Measurements from ENCODE around the gene ADAT1.
A peak's percentile ranks its signal among the peaks of the same experiment; 100 is the strongest.

Gene ADAT1

GRCh38 chr16:75565640-75566039, 57.4 kb downstream of the ADAT1 start:
- H3K4me3 ChIP-seq (ENCODE audit: low read length in 2 of 2): peak overlapping the region; percentile 82 to 84
- no peak for DNase-seq (ENCODE audit: low spot score)
- H4K8ac ChIP-seq (ENCODE audit: low read depth, low read length): no peak overlapping the region
- H4K91ac ChIP-seq (ENCODE audit: low read depth, low read length, poor library complexity): no peak overlapping the region
- H3K4me1 ChIP-seq (ENCODE audit: control insufficient read depth in 2 of 2, insufficient read depth in 1 of 2, low read depth in 1 of 2, low read length in 2 of 2): peaks cover 9 to 11% of the 10 kb centered on the region in 2 donors
- no CpG with 5 or more reads among the region's 15 CpGs for WGBS, 2 donors (ENCODE audit: extremely low coverage in 2 of 2, insufficient read length in 2 of 2, insufficient replicate concordance in 1 of 2)
- no peak overlapping the region for H2BK120ac ChIP-seq (ENCODE audit: low read depth, low read length)
- no peak overlapping the region for H3K9ac ChIP-seq (ENCODE audit: low read depth, low read length, poor library complexity)
- H3K23ac ChIP-seq (ENCODE audit: low read depth, low read length, poor library complexity): no peak overlapping the region
- H3K14ac ChIP-seq (ENCODE audit: low read length): no peak overlapping the region
- H2AFZ ChIP-seq (ENCODE audit: low read length): peak overlapping the region; percentile 99
- no peak overlapping the region for H2AK5ac ChIP-seq (ENCODE audit: low read depth, low read length)
- H3K36me3 ChIP-seq (replicated peaks in 1 of 2; ENCODE audit: control insufficient read depth in 2 of 2, insufficient read depth in 2 of 2, low read length in 2 of 2): peaks cover 20 to 34% of the 10 kb centered on the region in 2 donors
- no peak overlapping the region for H3K4ac ChIP-seq (ENCODE audit: low read length)
- H3K79me1 ChIP-seq (ENCODE audit: low read depth, low read length): peaks cover 13% of the 10 kb centered on the region
- peak overlapping the region; percentile 78 for H3K18ac ChIP-seq (ENCODE audit: low read length)
- H3K9me3 ChIP-seq (replicated peaks in 1 of 2; ENCODE audit: control insufficient read depth in 2 of 2, insufficient read depth in 1 of 2, low read depth in 1 of 2, low read length in 2 of 2): no peaks in the 10 kb centered on the region
- peak overlapping the region; percentile 61 for H3K4me2 ChIP-seq (ENCODE audit: insufficient read depth, low read length, poor library complexity, severe bottlenecking)
- no peak overlapping the region for H2BK12ac ChIP-seq (ENCODE audit: low read length)
- no peaks in the 10 kb centered on the region for H3K27me3 ChIP-seq (ENCODE audit: control insufficient read depth in 3 of 3, insufficient read depth in 3 of 3, low read depth in 1 of 3, low read length in 3 of 3)
- no peak overlapping the region for H2BK5ac ChIP-seq (ENCODE audit: low read length)
- no peak overlapping the region for H2BK15ac ChIP-seq (ENCODE audit: low read length)
- H3K27ac ChIP-seq (replicated peaks; ENCODE audit: low read length): no peak overlapping the region

DNA sequence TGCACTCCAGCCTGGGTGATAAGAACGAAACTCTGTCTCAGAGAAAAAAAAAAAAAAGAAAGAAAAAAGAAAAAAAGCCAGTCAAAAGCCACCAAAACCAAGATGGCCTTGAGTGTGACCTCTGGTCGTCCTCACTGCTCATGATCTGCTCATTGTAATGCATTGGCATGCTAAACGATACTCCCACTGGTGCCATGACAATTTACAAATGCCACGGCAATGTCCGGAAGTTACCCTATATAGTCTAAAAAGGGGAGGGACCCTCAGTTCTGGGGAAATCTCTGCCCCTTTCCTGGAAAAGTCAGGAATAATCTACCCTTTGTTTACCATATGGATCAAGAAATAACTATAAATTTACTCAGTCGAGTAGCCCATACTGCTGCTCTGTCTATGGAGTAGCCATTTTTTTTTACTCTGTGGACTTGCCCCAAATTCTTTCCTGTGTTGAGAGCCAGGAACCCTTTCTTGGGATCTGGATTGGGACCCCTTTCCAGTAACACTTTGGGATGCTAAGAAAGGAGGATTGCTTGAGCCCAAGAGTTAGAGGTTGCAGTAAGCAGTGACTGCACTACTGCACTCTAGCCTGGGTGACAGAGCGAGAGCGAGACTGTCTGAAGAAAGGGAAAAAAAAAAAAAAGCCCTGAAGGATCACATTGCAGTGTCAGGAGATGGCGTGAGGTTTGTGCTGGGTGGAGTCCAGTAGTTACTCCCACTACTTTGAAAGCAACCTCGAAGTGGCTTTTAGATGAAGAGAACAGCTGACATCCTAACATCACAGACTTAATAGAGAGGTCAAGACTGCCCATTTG, 63.3 kb downstream of the ADAT1 start:
- Histone ChIP-seq H3K4me1 (ENCODE audit: control insufficient read depth in 2 of 2, insufficient read depth in 1 of 2, low read depth in 1 of 2, low read length in 2 of 2) (peaks cover 5 to 18% of the 10 kb centered on the region in 2 donors), H2AFZ (ENCODE audit: low read length) (peak overlapping the region; percentile 86), H3K18ac (ENCODE audit: low read length) (no peak overlapping the region), H3K14ac (ENCODE audit: low read length) (no peak overlapping the region), H3K9ac (ENCODE audit: low read depth, low read length, poor library complexity) (no peak overlapping the region), H4K8ac (ENCODE audit: low read depth, low read length) (no peak overlapping the region), H2AK5ac (ENCODE audit: low read depth, low read length) (no peak overlapping the region), H3K4ac (ENCODE audit: low read length) (no peak overlapping the region), H3K23ac (ENCODE audit: low read depth, low read length, poor library complexity) (no peak overlapping the region), H4K91ac (ENCODE audit: low read depth, low read length, poor library complexity) (no peak overlapping the region), H2BK5ac (ENCODE audit: low read length) (no peak overlapping the region), H3K27me3 (ENCODE audit: control insufficient read depth in 3 of 3, insufficient read depth in 3 of 3, low read depth in 1 of 3, low read length in 3 of 3) (no peaks in the 10 kb centered on the region), H2BK12ac (ENCODE audit: low read length) (no peak overlapping the region), H3K27ac (replicated peaks; ENCODE audit: low read length) (peak overlapping the region; percentile 14), H3K79me1 (ENCODE audit: low read depth, low read length) (peaks cover 4% of the 10 kb centered on the region), H2BK15ac (ENCODE audit: low read length) (no peak overlapping the region), H2BK120ac (ENCODE audit: low read depth, low read length) (no peak overlapping the region), H3K9me3 (replicated peaks in 1 of 2; ENCODE audit: control insufficient read depth in 2 of 2, insufficient read depth in 1 of 2, low read depth in 1 of 2, low read length in 2 of 2) (no peaks in the 10 kb centered on the region), H3K4me3 (ENCODE audit: low read length in 2 of 2) (no peak overlapping the region), H3K4me2 (ENCODE audit: insufficient read depth, low read length, poor library complexity, severe bottlenecking) (no peak overlapping the region), H3K36me3 (replicated peaks in 1 of 2; ENCODE audit: control insufficient read depth in 2 of 2, insufficient read depth in 2 of 2, low read length in 2 of 2) (no peaks in the 10 kb centered on the region)
- WGBS, 2 donors (ENCODE audit: extremely low coverage in 2 of 2, insufficient read length in 2 of 2, insufficient replicate concordance in 1 of 2): no CpG with 5 or more reads among the region's 10 CpGs
- no peak for DNase-seq (ENCODE audit: low spot score)

GRCh38 chr16:75558846-75559401, 64.2 kb downstream of the ADAT1 start:
- no peak for DNase-seq (ENCODE audit: low spot score)
- H2AFZ ChIP-seq (ENCODE audit: low read length): peak overlapping the region; percentile 86
- H3K79me1 ChIP-seq (ENCODE audit: low read depth, low read length): peaks cover 4% of the 10 kb centered on the region
- H3K4me1 ChIP-seq (ENCODE audit: control insufficient read depth in 2 of 2, insufficient read depth in 1 of 2, low read depth in 1 of 2, low read length in 2 of 2): peaks cover 5 to 19% of the 10 kb centered on the region in 2 donors
- no peaks in the 10 kb centered on the region for H3K36me3 ChIP-seq (replicated peaks in 1 of 2; ENCODE audit: control insufficient read depth in 2 of 2, insufficient read depth in 2 of 2, low read length in 2 of 2)
- H3K9me3 ChIP-seq (replicated peaks in 1 of 2; ENCODE audit: control insufficient read depth in 2 of 2, insufficient read depth in 1 of 2, low read depth in 1 of 2, low read length in 2 of 2): no peaks in the 10 kb centered on the region
- no peak overlapping the region for H3K18ac ChIP-seq (ENCODE audit: low read length)
- H2BK120ac ChIP-seq (ENCODE audit: low read depth, low read length): no peak overlapping the region
- H2BK5ac ChIP-seq (ENCODE audit: low read length): no peak overlapping the region
- H3K4me3 ChIP-seq (ENCODE audit: low read length in 2 of 2): no peak overlapping the region
- WGBS, 2 donors (ENCODE audit: extremely low coverage in 2 of 2, insufficient read length in 2 of 2, insufficient replicate concordance in 1 of 2): no CpG with 5 or more reads among the region's 2 CpGs
- no peak overlapping the region for H4K91ac ChIP-seq (ENCODE audit: low read depth, low read length, poor library complexity)
- no peaks in the 10 kb centered on the region for H3K27me3 ChIP-seq (ENCODE audit: control insufficient read depth in 3 of 3, insufficient read depth in 3 of 3, low read depth in 1 of 3, low read length in 3 of 3)
- H2AK5ac ChIP-seq (ENCODE audit: low read depth, low read length): no peak overlapping the region
- no peak overlapping the region for H3K4ac ChIP-seq (ENCODE audit: low read length)
- H4K8ac ChIP-seq (ENCODE audit: low read depth, low read length): no peak overlapping the region
- H3K14ac ChIP-seq (ENCODE audit: low read length): no peak overlapping the region
- H2BK12ac ChIP-seq (ENCODE audit: low read length): no peak overlapping the region
- H3K4me2 ChIP-seq (ENCODE audit: insufficient read depth, low read length, poor library complexity, severe bottlenecking): no peak overlapping the region
- H3K23ac ChIP-seq (ENCODE audit: low read depth, low read length, poor library complexity): no peak overlapping the region
- no peak overlapping the region for H2BK15ac ChIP-seq (ENCODE audit: low read length)
- no peak overlapping the region for H3K9ac ChIP-seq (ENCODE audit: low read depth, low read length, poor library complexity)
- H3K27ac ChIP-seq (replicated peaks; ENCODE audit: low read length): no peak overlapping the region

DNA sequence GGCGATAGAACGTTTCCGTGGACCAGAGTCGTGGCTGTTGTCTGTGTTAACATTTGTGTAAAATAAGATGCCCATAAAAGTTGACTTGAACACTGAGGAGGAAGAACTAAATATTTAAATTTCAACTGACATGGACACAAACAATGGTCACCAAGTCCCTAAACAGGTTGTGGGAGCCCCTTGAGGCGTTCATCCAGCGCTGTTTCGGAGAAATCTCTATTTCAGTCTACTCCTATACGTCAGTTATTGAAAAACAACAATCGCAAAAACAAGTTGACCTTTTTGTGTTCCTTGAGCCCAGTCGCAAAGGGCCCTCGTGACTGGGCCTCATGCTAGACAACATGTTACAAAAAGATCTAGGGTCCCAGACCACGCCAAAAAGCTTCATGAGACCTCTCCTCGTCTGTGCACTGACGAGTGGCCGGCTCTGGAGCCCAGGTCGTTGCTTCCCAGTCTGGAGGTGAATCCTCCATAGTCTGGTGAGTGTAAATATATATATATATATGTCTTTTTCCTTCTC, 66.6 kb downstream of the ADAT1 start:
- H3K27me3 ChIP-seq (ENCODE audit: control insufficient read depth in 3 of 3, insufficient read depth in 3 of 3, low read depth in 1 of 3, low read length in 3 of 3): no peaks in the 10 kb centered on the region
- no peak overlapping the region for H3K27ac ChIP-seq (replicated peaks; ENCODE audit: low read length)
- H3K4me2 ChIP-seq (ENCODE audit: insufficient read depth, low read length, poor library complexity, severe bottlenecking): peak overlapping the region; percentile 100
- no peak overlapping the region for H2BK15ac ChIP-seq (ENCODE audit: low read length)
- no peaks in the 10 kb centered on the region for H3K9me3 ChIP-seq (replicated peaks in 1 of 2; ENCODE audit: control insufficient read depth in 2 of 2, insufficient read depth in 1 of 2, low read depth in 1 of 2, low read length in 2 of 2)
- no peak overlapping the region for H2BK5ac ChIP-seq (ENCODE audit: low read length)
- peak overlapping the region in 1 of 2 donors; percentile 79 for H3K4me3 ChIP-seq (ENCODE audit: low read length in 2 of 2)
- H3K18ac ChIP-seq (ENCODE audit: low read length): no peak overlapping the region
- H4K91ac ChIP-seq (ENCODE audit: low read depth, low read length, poor library complexity): no peak overlapping the region
- no peak overlapping the region for H2BK12ac ChIP-seq (ENCODE audit: low read length)
- H2BK120ac ChIP-seq (ENCODE audit: low read depth, low read length): no peak overlapping the region
- no peak overlapping the region for H2AK5ac ChIP-seq (ENCODE audit: low read depth, low read length)
- no peak overlapping the region for H4K8ac ChIP-seq (ENCODE audit: low read depth, low read length)
- WGBS, 2 donors (ENCODE audit: extremely low coverage in 2 of 2, insufficient read length in 2 of 2, insufficient replicate concordance in 1 of 2): no CpG with 5 or more reads among the region's 16 CpGs
- no peak overlapping the region for H3K4ac ChIP-seq (ENCODE audit: low read length)
- no peaks in the 10 kb centered on the region for H3K36me3 ChIP-seq (replicated peaks in 1 of 2; ENCODE audit: control insufficient read depth in 2 of 2, insufficient read depth in 2 of 2, low read length in 2 of 2)
- no peak overlapping the region for H3K23ac ChIP-seq (ENCODE audit: low read depth, low read length, poor library complexity)
- peaks cover 4% of the 10 kb centered on the region for H3K79me1 ChIP-seq (ENCODE audit: low read depth, low read length)
- peak overlapping the region; percentile 90 for H2AFZ ChIP-seq (ENCODE audit: low read length)
- no peak overlapping the region for H3K9ac ChIP-seq (ENCODE audit: low read depth, low read length, poor library complexity)
- H3K14ac ChIP-seq (ENCODE audit: low read length): no peak overlapping the region
- DNase-seq (ENCODE audit: low spot score): no peak
- peaks cover 5 to 19% of the 10 kb centered on the region in 2 donors for H3K4me1 ChIP-seq (ENCODE audit: control insufficient read depth in 2 of 2, insufficient read depth in 1 of 2, low read depth in 1 of 2, low read length in 2 of 2)
